Activated CD4-positive, alpha-beta T cell treated with anti-CD3 and anti-CD28 coated beads for 36 hours (primary cell): ENCODE results near the gene NUAK1. TPM values are rescaled to one million over a fixed set of nuclear protein-coding genes. Genes with fewer than 3 reads are reported as not detected.
A peak's percentile ranks its signal among the peaks of the same experiment; 100 is the strongest.

Source experiments
- ATAC-seq: fragments of 200-7000 bp; cut with Tn5 transposase; one replicate; pipeline ENCODE4 v1.10.0; 2021; ENCODE audit warnings: mild to moderate bottlenecking, moderate library complexity
- CTCF ChIA-PET: fragments of 350-600 bp; sonication (Branson Sonifier 250); formaldehyde crosslinking; loops from one replicate; lab custom pipeline; 2021; ENCODE audit warnings: antibody characterized with exemption; lab: Charles Lee
- POLR2A ChIA-PET: fragments of 350-600 bp; sonication (Branson Sonifier 250); formaldehyde crosslinking; loops from one replicate; lab custom pipeline; 2021; ENCODE audit warnings: antibody characterized with exemption, inconsistent platforms; lab: Charles Lee
- DNase-seq: peaks from one replicate; pipeline ENCODE4 v3.0.0-alpha.2; 2020
- H3K27ac Mint-ChIP-seq: one replicate; pipeline ENCODE4 v1.8.0; 2021; ENCODE audit warnings: mixed read lengths
- H3K27me3 Mint-ChIP-seq: one replicate; pipeline ENCODE4 v1.8.0; 2021; ENCODE audit warnings: mixed read lengths
- H3K36me3 Mint-ChIP-seq: one replicate; pipeline ENCODE4 v1.8.0; 2021; ENCODE audit warnings: low read depth, mixed read lengths
- H3K4me1 Mint-ChIP-seq: one replicate; pipeline ENCODE4 v1.8.0; 2021; ENCODE audit warnings: mixed read lengths
- H3K4me3 Mint-ChIP-seq: one replicate; pipeline ENCODE4 v1.8.0; 2021; ENCODE audit warnings: mild to moderate bottlenecking, moderate library complexity, mixed read lengths
- H3K9me3 Mint-ChIP-seq: one replicate; pipeline ENCODE4 v1.8.0; 2021; ENCODE audit warnings: low read depth, mixed read lengths
- intact Hi-C, 2 experiments: fragments of 100-400 bp; cut with DNase I in 1 of 2; cut with micrococcal nuclease in 1 of 2; formaldehyde crosslinking; loops; one replicate each; pipeline versions ENCODE4 v1.14.2 to v1.15.1; 2022 to 2024; cut with DNase I, micrococcal nuclease
- total RNA-seq, 2 experiments: library from RNA; stranded (reverse); gene quantifications; one replicate each; pipeline ENCODE4 v1.2.3, GENCODE V29; 2021

NUAK1 gene
- total RNA-seq, 2 experiments from 2014 or later, result not detected

DNA sequence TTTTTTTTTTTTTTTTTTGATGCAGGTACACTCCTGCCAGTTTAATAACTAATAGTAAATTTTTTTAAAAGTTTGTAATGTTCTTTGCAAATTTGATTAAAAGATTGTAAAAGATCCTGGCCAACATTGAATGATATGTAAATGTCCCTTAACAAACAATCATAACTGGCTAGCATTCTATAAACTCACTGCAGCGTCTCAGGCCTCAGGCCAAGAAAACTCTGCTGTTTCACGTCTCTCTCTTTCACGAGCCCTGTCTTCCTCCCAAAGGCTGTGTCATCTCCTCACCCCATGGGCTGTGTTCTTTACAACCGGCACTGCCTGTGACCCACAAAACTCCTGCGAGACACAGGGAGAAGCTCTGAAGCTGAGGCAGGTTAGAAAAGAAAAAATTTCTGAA is 103.3 kb downstream of the NUAK1 start:
- H3K4me3 Mint-ChIP-seq, result no peak overlapping the region
- H3K27ac Mint-ChIP-seq, result no peak overlapping the region
- ATAC-seq, result no peak
- H3K9me3 Mint-ChIP-seq, result no peaks in the 10 kb centered on the region
- no peaks in the 10 kb centered on the region for H3K36me3 Mint-ChIP-seq
- POLR2A ChIA-PET, result no interaction called here
- DNase-seq, result no peak
- CTCF ChIA-PET, result no interaction called here
- intact Hi-C loops, result no loop called here
- no peaks in the 10 kb centered on the region for H3K4me1 Mint-ChIP-seq
- H3K27me3 Mint-ChIP-seq, result peaks cover 4% of the 10 kb centered on the region

- DNase-seq, result no peak
- ChIA-PET POLR2A (no interaction called here), CTCF (no interaction called here)
- Mint-ChIP-seq H3K36me3 (no peaks in the 10 kb centered on the region), H3K4me3 (no peak overlapping the region), H3K27me3 (peaks cover 7% of the 10 kb centered on the region), H3K27ac (no peak overlapping the region), H3K4me1 (no peaks in the 10 kb centered on the region), H3K9me3 (no peaks in the 10 kb centered on the region)
- intact Hi-C loops, result no loop called here
- no peak for ATAC-seq
Measured at GRCh38 chr12:106034316-106034715, 104.4 kb downstream of the NUAK1 start.

- DNase-seq, result no peak
- ATAC-seq, result no peak
- ChIA-PET POLR2A (no interaction called here), CTCF (no interaction called here)
- H3K27ac Mint-ChIP-seq, result no peak overlapping the region
- peaks cover 6% of the 10 kb centered on the region for H3K27me3 Mint-ChIP-seq
- intact Hi-C loops, result no loop called here
- H3K4me1 Mint-ChIP-seq, result no peaks in the 10 kb centered on the region
- no peaks in the 10 kb centered on the region for H3K36me3 Mint-ChIP-seq
- H3K4me3 Mint-ChIP-seq, result no peak overlapping the region
- H3K9me3 Mint-ChIP-seq, result no peaks in the 10 kb centered on the region
Measured at GRCh38 chr12:106033161-106033675, 105.5 kb downstream of the NUAK1 start.

- H3K27me3 Mint-ChIP-seq, result peaks cover 11% of the 10 kb centered on the region
- no peak overlapping the region for H3K4me3 Mint-ChIP-seq
- H3K4me1 Mint-ChIP-seq, result no peaks in the 10 kb centered on the region
- no peaks in the 10 kb centered on the region for H3K36me3 Mint-ChIP-seq
- H3K27ac Mint-ChIP-seq, result no peak overlapping the region
- intact Hi-C loops, result no loop called here
- ChIA-PET POLR2A (no interaction called here), CTCF (no interaction called here)
- no peak for DNase-seq
- H3K9me3 Mint-ChIP-seq, result no peaks in the 10 kb centered on the region
- no peak for ATAC-seq
Measured at GRCh38 chr12:106032623-106032925, 106.2 kb downstream of the NUAK1 start.

DNA sequence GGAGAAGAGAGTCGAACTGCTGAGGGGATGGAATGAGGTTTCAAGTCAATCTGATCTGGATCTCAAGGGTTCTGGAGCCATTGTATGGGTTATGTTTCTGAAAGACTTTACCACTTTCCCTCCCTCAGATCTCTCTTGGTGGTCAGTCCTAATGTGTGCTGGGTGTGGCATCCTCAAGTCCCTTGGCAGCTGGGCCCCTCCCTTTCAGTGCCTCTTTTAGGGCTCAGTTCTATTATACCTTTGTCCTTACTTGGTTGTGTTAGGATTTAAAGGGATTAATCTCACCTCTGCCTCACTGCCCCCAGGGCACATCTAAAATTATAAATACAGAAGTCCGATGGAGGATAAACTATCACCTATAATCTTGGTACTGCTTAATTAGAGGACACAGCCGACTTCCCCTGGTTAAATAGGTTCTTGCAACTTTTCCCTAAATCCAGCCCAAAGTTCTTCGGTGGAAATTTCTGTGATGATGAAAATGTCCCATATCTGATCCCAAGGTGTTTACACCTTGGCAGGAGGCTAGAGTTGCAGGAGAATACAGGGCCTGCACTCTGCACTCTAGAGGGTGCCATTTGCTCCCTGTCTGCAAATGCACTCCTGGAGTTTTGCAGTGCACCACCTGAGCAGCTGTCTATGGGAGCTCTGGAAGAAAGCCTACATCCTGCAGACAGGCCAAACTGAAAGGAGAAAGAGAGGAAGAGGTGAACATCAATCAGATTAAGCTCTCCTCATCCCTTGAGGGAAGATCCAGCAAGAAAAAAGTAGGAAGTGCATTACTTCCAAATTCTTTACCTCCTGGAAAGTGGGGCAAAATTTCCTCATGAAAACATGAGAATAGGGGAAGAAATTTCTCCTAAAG is 106.8 kb downstream of the NUAK1 start:
- H3K9me3 Mint-ChIP-seq, result no peaks in the 10 kb centered on the region
- ChIA-PET POLR2A (no interaction called here), CTCF (no interaction called here)

DNA sequence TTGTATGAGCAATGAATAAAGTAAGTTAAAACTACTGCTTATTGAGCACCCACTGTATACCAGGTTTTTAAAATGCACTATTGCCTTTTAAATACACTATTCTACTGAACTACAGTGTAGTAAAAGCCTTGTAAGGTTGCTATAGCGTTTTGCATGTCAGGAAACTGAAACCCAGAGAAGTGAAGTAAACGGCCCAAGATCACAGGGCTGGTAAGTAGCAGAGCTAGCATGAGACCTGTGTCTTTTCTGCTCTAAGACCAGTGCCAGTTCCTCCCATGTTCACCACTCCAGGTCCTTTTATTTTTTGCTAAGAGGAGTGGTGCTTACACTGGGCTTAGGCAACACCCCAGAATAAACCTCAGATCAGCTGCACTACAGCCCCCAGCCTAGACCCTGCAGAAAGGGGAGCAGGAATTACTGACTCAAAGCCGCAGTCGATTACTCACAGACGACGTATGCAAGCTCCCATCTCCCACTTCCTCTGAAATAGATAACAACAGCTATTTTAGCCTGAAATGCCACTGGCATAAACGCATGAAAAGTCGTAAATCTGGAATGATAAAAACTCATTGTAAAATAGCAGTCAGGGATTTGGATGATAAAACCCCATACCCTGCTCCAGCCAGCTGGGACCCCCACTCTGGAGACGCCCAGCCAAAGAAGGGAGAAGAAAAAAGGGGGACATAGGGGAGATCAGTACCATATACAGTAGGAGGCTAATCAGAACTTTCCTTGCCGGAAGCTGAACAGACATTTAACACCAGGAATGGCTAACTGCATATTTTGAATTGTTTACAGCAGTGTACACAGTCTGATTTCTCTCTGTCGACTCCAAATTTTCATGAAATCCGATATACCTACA is 108.3 kb downstream of the NUAK1 start:
- intact Hi-C loops, result no loop called here
- peak; percentile 29 for DNase-seq
- Mint-ChIP-seq H3K36me3 (no peaks in the 10 kb centered on the region), H3K9me3 (no peaks in the 10 kb centered on the region), H3K27me3 (peaks cover 12% of the 10 kb centered on the region), H3K4me1 (no peaks in the 10 kb centered on the region), H3K4me3 (no peak overlapping the region), H3K27ac (no peak overlapping the region)
- POLR2A ChIA-PET, result no interaction called here
- CTCF ChIA-PET, result interaction anchor here (1.0 kb wide), 1 partner anchor 16 kb away, joined by 3 read pairs; no protein-coding TSS in a partner anchor
- ATAC-seq, result peak; percentile 60

More for the DNA sequence above, 106.8 kb downstream of the NUAK1 start:
- Mint-ChIP-seq H3K27me3 (peaks cover 12% of the 10 kb centered on the region), H3K27ac (no peak overlapping the region), H3K4me1 (no peaks in the 10 kb centered on the region), H3K36me3 (no peaks in the 10 kb centered on the region), H3K4me3 (no peak overlapping the region)
- intact Hi-C loops, result no loop called here
- DNase-seq (no peak), ATAC-seq (no peak)

DNA sequence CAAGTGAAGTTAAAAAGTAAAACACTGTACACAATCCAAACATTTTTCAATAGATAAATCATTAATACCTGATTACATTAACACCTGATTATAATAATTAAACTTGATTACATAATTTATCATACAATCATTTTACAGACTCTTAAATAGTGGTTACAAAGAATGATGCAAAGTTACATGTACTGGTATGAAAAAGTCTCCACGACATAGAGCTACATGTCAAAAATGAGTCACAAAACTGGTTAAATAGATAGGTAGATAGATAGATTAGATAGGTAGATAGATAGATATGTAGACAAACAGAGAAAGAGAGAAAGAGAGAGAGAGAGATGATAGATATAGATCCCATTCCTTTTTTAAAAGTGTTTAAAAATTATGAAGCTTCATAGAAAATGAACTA is 109.2 kb downstream of the NUAK1 start:
- ChIA-PET POLR2A (no interaction called here), CTCF (no interaction called here)
- H3K9me3 Mint-ChIP-seq, result no peaks in the 10 kb centered on the region
- peaks cover 12% of the 10 kb centered on the region for H3K27me3 Mint-ChIP-seq
- DNase-seq (no peak), ATAC-seq (no peak)
- intact Hi-C loops, result no loop called here
- no peaks in the 10 kb centered on the region for H3K4me1 Mint-ChIP-seq
- no peak overlapping the region for H3K27ac Mint-ChIP-seq
- no peaks in the 10 kb centered on the region for H3K36me3 Mint-ChIP-seq
- no peak overlapping the region for H3K4me3 Mint-ChIP-seq

GRCh38 chr12:106027911-106028310 is 110.8 kb downstream of the NUAK1 start:
- H3K4me1 Mint-ChIP-seq, result no peaks in the 10 kb centered on the region
- no peak for DNase-seq
- ChIA-PET POLR2A (no interaction called here), CTCF (no interaction called here)
- peaks cover 12% of the 10 kb centered on the region for H3K27me3 Mint-ChIP-seq
- no peaks in the 10 kb centered on the region for H3K36me3 Mint-ChIP-seq
- intact Hi-C loops, result no loop called here
- H3K4me3 Mint-ChIP-seq, result no peak overlapping the region
- no peaks in the 10 kb centered on the region for H3K9me3 Mint-ChIP-seq
- ATAC-seq, result no peak
- no peak overlapping the region for H3K27ac Mint-ChIP-seq

GRCh38 chr12:106027286-106027685 is 111.5 kb downstream of the NUAK1 start:
- Mint-ChIP-seq H3K4me1 (no peaks in the 10 kb centered on the region), H3K27me3 (peaks cover 12% of the 10 kb centered on the region), H3K27ac (no peak overlapping the region), H3K9me3 (no peaks in the 10 kb centered on the region), H3K36me3 (no peaks in the 10 kb centered on the region), H3K4me3 (no peak overlapping the region)
- no peak for ATAC-seq
- ChIA-PET POLR2A (no interaction called here), CTCF (no interaction called here)
- no peak for DNase-seq
- intact Hi-C loops, result no loop called here

DNA sequence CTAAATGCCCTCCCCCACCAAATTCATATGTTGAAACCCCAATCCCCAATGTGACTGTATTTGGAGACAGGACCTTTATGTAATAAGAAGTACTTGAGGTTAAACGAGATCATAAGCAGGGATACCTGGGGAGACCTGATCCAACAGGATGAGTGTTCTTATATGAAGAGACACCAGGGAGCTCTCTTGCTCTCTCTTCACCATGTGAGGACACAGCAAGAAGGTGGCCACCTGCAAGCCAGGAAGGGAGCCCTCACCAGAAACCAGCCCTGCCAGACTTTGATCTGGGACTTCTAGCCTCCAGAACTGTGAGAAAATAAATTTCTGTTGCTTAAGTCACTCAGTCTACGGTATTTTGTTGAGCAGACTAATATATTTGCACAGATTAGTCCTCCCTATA is 113.6 kb downstream of the NUAK1 start:
- ATAC-seq (no peak), DNase-seq (no peak)
- POLR2A ChIA-PET, result no interaction called here
- no peaks in the 10 kb centered on the region for H3K4me1 Mint-ChIP-seq
- no peak overlapping the region for H3K27ac Mint-ChIP-seq
- CTCF ChIA-PET, result interaction anchor here (0.6 kb wide), 1 partner anchor 969 kb away, joined by 4 read pairs; no protein-coding TSS in a partner anchor
- H3K4me3 Mint-ChIP-seq, result no peak overlapping the region
- peaks cover 13% of the 10 kb centered on the region for H3K27me3 Mint-ChIP-seq
- intact Hi-C loops, result no loop called here
- H3K36me3 Mint-ChIP-seq, result no peaks in the 10 kb centered on the region
- H3K9me3 Mint-ChIP-seq, result no peaks in the 10 kb centered on the region

DNA sequence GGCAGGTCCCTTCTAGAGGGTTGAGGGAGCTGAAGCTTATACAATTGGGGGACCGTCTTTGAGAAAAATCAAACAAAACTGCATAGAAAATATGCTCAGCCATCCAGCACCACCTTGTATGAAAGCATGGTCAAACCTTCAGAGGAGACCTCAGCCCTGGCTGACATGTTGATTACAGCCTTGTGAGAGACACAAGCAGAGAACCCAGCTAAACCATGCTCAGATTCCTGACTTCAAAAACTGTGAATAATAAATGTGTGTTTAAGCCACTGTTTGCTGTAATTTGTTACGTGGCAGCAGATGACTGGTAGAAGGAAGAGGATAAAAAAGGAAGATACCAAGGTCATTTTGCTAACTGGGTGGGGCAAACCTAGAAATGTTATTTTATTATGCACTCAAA is 115.7 kb downstream of the NUAK1 start:
- DNase-seq, result no peak
- peaks cover 15% of the 10 kb centered on the region for H3K27me3 Mint-ChIP-seq
- H3K36me3 Mint-ChIP-seq, result no peaks in the 10 kb centered on the region
- no peaks in the 10 kb centered on the region for H3K4me1 Mint-ChIP-seq
- POLR2A ChIA-PET, result no interaction called here
- H3K27ac Mint-ChIP-seq, result no peak overlapping the region
- CTCF ChIA-PET, result no interaction called here
- peaks cover 10% of the 10 kb centered on the region for H3K9me3 Mint-ChIP-seq
- intact Hi-C loops, result no loop called here
- H3K4me3 Mint-ChIP-seq, result no peak overlapping the region
- ATAC-seq, result no peak
